KG1 (cell line): Measurements from ENCODE around the gene ETV3.
"Not testable (repeated sequence)": the region's sequence is repeated elsewhere in the genome, so short reads cannot be mapped to it uniquely, and the experiment has no call there.

ENCODE experiments used
- DNase-seq: peaks from one replicate; lab custom pipeline; 2025; lab: John Stamatoyannopoulos, UW

Gene ETV3

DNA sequence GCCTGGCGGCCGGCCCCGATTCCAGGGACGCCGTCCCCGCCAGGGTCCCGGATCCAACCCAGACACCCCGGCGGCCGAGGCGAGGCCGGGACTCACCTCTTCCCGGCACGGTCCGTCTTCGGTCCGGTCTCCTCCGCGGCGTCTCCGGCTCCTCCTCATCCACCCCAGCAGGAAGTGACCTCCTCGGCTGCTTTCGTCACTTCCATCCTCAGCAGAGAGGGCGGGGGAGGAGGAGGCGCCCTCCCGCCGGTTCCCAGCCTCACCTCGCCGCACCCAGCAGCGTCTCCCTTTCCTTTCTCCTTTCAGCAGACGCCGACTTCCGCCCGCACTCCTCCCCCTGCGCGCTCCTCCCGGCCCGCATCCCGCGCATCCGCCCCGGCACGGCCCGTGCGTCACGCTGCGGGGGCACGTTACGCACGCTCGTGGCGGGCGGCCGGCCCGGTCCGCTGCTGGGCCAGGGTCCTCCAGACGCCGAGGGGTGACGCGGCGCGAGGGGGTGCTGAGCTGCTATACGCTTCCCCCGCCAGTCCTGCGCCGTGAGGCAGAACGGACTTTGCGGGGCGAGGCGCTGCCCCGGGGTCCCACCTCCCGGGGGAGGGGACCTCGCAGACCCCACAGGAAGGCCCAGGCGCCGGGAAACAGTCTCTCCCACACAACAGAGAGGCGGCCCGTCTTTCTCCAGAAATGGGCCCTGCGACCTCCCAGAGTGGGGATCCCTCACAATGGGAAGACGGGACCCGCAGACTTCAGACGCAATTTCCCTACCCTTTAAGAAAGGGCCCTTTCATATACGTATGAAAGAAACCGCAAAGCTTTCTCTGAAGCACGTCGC, at the start of gene ETV3:
Gene ETV3, minus strand, starts transcription at position 176 of the 832 bp plus-strand sequence. CDS start 2,043 bp downstream, outside the sequence.
- peak; percentile 75 for DNase-seq

DNA sequence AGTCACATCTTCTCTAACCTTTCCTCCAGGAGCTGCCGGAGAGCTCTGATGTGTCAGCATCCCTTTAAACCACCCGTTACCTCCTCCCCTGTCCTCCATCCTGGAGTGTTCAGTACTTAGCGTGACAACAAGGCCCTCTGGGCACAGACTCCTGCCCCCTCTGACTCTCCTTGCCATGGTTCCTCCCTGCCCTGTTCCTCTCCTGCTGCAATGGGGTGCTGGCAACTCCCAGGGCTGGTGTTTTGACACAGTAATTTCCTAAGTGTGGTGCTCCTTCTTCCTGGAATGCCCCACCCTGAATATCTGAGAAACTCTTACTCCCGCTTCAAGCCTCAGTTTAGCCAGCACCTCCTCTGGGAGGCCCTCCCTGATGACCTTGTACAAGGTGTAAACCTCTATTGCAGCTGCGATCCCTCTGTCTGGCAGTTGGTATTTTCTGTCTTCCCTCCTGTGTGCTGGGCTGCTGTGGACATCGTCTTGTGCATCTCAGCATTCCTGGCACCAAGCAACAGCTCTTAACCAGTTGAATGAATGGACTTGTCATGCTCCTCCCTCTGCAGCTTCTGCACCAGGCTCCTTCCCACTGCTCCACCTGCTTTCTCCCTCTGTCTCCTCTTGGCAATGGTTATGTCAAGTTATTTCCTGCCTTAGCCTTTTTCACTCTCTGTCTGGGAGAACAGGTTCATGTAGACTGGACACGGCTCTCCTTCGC, 48.2 kb upstream of the ETV3 start:
- DNase-seq, result no peak

DNA sequence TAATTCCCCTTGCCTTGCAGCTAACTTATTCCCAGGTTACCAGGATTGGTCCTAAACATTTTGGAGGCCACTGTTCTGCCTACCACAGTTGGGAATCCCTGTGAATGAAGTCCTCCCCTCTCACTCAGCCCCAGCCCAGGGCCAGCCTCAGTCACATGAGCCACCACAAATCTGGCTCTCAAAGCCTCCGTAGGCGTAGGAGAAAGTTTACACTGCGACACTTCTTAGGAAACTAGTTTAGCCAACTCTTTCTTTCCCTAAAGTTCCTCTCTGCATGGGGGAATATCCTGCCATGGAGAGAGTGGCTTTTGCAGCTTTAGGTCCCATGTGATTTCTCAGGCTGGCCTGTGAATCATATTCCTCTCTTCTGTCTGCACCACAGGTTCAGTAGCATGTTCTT, 45.7 kb upstream of the ETV3 start:
- no peak for DNase-seq

DNA sequence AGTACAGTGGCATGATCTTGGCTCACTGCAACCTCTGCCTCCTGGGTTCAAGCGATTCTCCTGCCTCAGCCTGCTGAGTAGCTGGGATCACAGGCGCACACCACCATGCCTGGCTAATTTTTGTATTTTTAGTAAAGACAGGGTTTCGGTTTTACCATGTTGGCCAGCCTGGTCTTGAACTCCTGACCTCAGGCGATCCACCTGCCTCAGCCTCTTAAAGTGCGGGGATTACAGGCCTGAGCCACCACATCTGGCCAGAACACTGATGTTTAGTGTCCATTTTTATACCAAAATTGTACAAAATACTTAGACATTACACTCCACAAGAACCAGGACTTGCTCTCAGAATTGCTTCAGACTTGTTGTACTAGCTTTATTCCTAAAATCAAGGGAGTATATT, 44.2 kb upstream of the ETV3 start:
- DNase-seq, result not testable (repeated sequence)

DNA sequence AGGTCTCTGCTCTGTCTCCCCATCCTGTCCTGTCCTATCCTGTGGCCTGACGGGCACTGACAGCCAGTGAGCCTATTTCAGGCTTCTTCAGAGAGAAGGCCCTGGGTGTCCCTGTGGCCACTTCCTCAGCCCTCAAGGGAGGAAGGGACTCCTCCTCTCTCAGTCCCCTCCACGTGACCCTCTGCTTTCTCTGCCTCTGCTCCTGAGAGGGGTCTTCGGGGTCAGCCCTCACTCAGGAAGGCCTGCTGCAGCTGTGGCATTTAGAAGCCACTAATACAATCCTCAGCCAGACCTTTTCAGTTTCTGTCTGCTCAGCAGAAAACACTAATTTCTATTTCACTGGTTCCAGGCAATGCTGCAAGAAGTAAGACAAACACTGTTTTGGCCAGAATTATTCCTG, 43.6 kb upstream of the ETV3 start:
- DNase-seq, result no peak

DNA sequence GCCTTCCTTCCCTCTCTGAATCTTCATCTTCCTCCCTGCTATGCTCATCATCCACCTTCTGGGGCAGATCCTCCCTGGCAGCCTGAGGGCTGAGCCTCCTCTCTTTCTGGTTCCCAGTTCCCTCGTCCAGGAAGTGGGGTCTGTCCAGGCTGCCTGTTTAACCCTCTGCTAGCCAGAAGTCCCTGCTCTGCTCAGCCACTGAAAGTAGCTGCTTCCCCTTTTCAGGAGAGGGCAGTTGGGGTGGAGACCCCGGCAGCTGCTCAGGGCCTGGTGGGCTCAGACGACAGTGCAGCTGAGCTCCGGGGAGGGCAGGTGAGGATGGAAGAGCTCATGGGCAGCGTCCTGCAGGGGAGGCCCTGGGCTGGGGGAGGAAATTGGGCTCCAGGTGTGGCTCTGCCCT, 43.1 kb upstream of the ETV3 start:
- no peak for DNase-seq

DNA sequence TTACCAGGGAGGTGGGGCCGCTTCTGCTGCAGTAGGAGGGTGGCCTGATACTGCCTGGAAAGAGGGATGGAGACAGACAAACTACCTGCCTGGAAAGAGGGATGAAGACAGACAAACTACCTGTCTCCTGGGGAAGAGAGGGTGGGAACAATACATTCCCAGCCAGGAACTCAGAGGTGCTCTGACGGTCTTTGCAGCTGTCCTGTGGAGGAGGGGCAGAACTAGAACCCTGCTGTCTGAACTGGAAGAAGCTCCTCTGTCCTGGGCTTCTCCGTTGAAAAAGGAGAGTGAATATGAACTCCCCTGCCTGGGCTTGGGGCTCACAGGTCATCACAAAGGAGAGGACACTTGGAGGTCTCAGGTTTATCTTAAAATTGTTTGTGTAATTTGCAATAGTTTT, 40.3 kb upstream of the ETV3 start:
- no peak for DNase-seq

DNA sequence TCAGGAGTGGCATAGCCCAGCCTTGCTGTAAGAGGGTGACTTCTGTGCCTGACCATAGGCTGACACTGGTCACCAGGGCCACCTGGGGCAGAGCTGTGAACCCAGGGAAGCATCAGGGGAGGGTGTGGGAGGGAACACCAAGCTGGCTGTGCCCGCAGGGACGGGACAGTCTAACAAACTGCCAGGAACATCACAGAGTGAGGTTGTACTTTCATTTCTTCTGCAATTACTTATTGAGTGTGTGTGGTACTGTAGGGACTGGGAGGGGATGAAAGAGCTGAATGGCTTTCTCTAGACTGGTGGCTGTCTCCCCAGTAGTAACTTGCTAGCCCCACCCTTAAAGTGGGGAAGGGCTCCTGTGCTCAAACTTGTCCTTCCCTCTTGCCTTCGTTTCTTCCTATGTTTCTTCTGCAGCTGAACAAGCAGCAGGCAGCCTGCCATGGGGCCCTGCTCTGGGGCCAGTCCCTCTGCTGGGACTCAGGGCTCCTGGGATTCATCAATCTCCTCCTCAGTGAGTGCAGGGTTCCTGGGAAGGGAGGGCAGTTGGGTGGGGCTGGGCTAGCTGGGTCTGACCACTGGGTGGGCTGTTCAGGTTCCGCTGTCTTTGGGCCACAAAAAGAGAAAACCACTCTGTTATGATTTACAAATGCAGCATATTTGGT, 39.7 kb upstream of the ETV3 start:
- DNase-seq, result no peak

DNA sequence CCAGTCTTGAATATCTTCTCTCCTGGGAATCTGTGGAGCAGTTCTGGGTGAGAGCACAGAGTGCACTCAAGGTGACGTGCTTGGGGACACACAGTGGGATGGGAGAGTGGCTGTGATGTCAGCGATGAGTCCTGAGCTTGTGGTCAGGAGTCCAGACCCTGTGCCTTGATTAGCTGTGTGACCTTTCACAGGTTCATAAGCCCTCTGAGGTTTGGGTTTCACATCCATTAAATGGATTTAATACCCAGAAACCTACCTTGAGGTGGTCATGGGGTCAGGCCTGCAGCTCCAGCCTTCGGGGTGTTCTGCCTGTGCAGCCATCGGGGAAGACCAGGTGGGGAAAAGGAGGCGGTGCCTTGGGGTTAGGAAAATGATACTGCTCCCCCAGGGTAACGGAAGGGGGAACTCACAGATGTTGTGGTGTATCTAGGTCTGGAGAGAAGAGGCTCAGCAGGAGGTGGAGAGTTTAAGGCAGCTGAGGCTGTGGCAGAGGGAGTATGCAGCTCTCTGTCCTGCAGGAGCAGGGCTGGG, 38.5 kb upstream of the ETV3 start:
- no peak for DNase-seq

DNA sequence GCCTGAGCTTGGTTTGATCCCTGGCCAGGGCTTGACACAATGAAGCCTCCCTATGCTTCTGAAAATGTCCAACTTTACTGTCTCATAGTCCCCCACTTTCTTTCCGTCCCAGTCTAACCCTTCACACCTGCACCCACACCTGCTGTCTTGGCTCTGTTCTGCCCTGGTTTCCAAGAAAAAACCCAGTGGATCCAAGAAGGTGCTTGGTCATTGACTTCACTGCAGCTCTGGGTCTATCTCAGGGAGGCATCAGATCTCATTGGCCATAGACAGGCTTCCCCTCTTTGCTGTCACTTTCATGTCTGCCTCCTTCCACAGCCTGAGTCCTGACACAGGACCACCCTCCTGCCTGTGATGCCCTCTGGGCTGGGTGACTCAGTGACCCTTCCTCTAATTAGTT, 37.8 kb upstream of the ETV3 start:
- no peak for DNase-seq

DNA sequence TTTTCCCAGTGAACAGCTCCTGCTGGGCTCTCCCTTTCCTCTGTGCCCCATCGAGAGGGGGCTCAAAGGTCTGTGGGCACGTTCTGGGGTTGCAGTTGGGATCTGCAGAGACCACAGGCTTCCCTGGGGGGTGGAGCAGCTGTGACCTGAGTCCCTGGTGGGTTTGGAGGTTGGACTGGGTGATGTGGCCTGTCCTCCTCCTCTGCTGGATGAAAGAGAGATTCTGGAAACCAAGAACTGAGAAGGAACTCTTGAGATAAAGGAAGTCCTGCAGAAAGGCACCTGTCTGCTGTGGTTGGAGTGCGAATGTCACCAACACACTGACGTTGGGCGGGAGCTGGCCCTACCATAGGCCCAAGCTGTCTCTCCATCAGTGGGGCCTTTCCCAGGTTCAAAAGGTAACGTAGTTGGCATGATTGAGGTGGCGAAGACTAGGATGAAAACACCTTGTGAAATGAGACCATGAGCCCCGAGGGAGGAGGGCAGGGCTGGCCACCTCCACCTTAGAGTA, 35.8 kb upstream of the ETV3 start:
- DNase-seq, result no peak

DNA sequence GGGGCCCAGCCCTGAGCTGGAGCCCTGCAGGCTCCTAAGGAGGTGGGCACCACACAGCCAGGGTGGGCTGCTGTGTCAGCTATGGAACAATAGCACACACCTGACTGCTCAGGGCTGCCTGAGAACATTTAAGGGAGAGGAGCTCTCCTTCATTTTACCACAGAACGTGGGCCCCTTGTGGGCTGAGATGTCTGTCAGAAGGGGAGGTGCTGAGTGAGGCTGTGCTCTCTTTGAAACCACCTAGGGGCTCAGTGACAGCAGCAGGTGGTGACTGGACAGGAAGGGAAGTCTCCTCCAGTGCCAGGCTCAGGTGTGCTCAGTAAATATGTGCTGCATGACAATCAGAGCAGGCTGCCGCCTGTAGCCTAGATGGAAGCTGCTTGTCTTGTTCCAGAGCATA, 35.0 kb upstream of the ETV3 start:
- not testable (repeated sequence) for DNase-seq

DNA sequence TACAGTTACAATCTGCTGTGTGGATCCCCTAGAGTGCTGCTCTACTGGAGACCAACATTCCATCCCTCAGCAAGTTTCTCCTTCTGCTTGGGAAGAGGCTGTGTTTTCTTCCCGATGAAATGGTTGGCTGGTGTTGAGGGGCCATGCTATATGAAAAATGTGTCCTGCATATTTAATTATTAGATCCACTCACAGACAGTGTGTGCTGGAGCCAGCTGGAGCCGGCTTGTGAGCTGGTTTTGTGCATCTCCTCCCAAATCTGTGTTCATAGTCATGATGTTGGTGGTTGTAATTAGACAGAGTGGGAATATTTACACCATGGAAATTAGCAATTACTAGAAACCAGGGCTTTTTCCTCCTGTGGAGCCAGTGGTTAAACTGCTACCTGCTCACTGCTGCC, 34.4 kb upstream of the ETV3 start:
- DNase-seq, result not testable (repeated sequence)

DNA sequence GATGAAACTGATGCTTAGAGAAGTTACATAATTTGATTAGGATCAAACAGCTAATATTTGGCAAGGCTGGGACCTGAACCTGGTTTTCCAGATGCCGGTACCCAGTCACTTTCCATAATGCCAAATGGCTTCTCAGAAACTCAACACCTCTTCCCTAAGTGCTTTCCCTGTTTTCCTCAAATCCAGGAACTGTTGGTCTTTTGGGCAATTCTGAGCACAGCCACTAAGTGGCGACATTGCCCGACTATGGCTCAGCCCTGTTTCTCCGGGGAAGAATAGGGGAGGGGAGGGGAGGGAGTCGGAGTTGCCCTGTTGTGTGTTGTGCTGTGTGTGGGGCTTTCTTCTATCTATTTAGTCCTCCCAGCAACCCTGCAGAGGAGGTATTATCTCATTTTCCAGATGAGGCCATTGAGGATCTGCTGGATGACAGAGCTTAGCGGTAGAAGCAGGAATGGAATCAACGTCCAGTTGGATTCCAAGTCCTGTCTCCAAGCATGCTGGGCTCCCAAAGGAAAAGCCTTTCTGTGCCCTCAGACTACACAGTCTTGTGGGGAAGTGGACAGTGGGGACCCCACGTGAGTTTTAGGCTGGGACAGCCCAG, 33.8 kb upstream of the ETV3 start:
- DNase-seq, result not testable (repeated sequence)

DNA sequence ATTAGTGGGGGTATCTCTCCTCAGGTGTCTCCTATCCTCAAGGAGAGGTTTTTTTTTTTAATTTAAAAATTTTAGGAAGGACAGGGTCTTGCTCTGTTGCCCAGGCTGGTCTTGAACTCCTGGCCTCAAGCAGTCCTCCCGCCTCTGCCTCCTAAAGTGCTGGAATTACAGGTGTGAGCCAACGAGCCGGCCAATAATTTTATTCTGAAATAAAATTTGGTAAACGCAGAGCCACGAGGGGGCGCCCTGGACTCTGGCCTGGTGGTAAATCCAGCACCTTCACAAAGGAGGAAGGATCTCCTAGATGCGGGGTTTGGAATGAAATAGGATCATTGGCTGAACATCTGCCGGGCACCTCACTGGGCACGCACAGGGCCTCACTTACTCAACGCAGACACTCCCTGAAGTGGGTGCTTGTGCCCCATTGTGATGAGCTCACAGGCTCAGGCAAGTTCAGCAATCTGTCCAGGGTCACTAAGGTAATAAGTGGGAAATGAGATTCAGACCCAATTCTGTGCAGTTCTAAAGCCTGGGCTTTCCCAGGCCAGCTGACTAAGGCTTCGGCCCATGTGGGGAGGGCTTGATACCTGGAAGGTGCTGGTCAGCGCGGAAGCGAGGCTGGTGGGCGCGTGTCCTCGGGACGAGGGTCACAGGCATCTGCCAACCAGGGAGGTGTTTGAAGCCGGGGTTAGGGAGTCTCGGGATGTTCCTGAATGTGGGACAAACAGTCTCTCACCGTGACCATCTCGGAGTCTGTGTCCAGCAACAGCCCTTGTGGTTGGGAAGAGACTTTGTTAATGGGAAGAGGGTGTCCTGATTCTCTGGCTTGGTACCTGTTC, 32.7 kb upstream of the ETV3 start:
- DNase-seq, result peak; percentile 16

DNA sequence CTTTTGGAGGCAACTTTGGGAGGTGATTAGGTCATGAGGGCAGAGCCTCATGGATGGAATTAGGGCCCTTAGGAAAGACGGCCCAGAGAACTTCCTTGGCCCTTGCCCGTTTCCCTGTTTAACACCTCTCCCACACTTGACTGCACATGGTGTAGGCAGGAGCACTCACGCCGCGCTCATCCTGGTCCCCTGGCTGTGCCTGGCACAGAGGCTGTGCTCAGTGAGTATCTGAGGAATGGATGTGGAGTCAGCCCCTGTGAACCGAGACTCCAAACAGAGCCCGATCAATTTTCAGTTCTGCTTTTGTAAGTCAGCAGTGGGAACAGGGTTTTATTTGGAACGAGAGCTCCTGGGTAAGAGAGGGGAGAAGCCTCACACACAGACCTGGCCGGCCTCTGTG, 29.8 kb upstream of the ETV3 start:
- DNase-seq, result no peak

DNA sequence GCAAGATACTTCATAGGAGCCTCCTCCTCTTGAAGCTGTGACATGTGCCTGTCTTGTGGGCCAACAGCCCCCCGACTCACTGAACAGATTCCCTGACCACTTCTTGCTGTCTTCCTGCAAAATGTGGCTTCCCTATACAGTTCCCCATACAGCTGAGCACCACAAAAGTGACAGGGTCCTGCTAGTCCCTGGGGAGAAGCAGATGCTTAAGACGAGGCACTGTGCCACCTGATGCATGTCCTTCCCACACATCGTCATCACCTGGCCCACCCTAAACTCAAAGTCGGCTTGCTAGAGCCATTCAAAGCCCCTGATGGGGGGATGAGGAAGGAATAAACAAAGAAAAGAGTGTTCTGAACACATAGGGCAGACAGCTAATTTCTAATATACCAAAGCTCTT, 29.2 kb upstream of the ETV3 start:
- DNase-seq, result no peak

DNA sequence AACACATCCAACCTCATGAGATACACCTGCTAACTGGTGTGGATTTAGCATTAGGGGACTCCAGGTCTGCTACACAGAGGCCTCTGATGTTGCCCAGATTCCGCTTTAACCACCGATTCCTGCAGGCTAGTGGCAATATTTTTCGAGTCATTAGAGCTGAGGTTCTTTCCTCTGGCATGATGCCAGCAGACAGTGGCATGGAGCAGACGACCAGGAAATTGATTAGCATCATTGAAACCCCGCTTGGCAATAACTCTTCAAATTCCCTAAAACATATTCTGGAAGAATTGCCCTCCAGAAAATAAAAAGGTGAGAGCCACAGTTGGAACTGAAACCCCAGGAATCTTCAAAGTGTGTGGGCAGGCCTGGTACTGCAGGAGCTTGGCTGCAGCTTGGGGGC, 28.4 kb upstream of the ETV3 start:
- DNase-seq, result no peak

DNA sequence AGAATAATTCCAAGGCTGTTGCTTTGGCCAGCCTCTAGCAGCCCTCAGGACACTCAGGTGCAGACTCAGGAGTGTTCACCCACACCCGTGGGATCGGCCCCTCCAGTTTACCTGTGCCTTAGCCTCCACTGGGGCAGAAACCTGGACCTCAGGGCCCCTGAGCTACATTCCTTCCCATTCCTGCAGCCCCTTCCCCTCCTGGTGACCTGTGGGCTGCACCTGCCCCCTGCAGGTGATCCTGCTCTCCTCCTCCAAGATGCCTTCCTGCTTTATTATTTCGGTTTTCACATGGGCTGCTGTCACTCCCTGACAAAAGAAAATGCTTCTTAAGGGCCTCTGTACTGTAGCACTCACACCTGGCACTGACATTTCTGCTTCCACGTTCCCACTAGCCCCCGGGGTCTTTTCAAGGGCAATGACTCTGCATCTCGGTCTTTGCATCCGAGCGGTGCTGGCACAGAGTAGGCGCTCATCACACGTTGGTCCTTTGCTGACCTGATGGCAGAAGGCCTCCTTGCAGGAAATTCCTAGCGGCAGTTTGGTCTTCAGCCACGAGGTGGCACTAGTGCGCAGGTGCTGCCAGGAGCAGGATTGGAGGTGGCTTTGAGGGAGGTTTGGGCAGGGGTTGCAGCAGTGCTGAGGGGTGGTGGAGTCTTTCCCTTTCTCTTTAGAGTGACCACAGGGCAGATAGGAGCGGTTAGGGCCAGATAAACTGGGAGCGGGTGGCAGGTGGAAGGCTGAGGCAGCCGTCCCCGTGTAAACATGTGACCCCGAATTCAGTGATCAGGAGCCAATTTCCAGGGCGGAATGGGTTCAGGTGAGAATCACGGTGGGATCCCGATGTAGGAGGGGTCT, 25.3 kb upstream of the ETV3 start:
- peak; percentile 44 for DNase-seq

DNA sequence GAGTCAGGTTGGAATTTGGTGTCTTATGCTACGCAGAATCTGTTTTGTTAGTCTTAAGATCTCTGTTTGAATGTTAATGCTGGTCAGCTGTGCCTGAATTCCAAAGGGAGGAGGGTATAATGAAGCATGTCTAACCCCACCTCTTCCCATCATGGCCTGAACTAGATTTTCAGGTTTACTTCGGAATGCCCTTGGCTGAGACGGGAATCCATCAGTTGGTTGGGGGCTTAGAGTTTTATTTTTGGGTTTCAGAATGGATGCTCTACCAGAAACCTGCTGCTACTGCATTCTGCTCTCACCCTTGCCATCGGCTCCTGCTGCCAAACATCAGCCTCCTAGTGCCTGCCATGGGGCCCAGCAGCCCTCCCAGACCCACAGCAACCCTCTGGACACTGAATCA, 24.1 kb upstream of the ETV3 start:
- DNase-seq, result no peak
